A549 (cell line): ENCODE results near the gene C1orf141.

Source experiments
- CBX2 ChIP-seq: fragments of 200-600 bp; sonication (generic); IDR thresholded peaks from 2 replicates; pipeline ENCODE4 v1.6.1; 2016; ENCODE audit warnings: low read depth, mild to moderate bottlenecking, borderline replicate concordance
- CEBPB ChIP-seq, 2 experiments: fragments of >200 bp in 1 of 2; sonication (Bioruptor Twin) in 1 of 2; formaldehyde crosslinking in 1 of 2; IDR thresholded peaks; 2 replicates each; pipeline ENCODE4 v1.6.1; 2012 to 2016
- MAZ ChIP-seq: fragments of 150-350 bp; IDR thresholded peaks from 2 replicates; pipeline ENCODE4 v1.6.1; 2014; ENCODE audit warnings: antibody characterized with exemption, low read depth, low read length, borderline replicate concordance
- NFE2L2 ChIP-seq: fragments of 150-350 bp; conservative IDR thresholded peaks from 2 replicates; pipeline ENCODE4 v1.6.1; 2014; ENCODE audit warnings: low read length
- NR3C1 ChIP-seq: fragments of >200 bp; sonication (Bioruptor Twin); formaldehyde crosslinking; IDR thresholded peaks from 3 replicates; pipeline ENCODE4 v1.6.1; 2017
- POLR2A ChIP-seq: IDR thresholded peaks from 2 replicates; pipeline ENCODE4 v1.6.1; 2012; ENCODE audit warnings: mild to moderate bottlenecking, low read length
- TFCP2L1 ChIP-seq: fragments of 250-450 bp; sonication (Bioruptor Pico); IDR thresholded peaks from 2 replicates; pipeline ENCODE4 v1.5.0; 2021; ENCODE audit warnings: mild to moderate bottlenecking
- ZC3H11A ChIP-seq: fragments of 450-650 bp; IDR thresholded peaks from 2 replicates; pipeline ENCODE4 v1.6.1; 2014; ENCODE audit warnings: antibody characterized with exemption, mild to moderate bottlenecking
- TF ChIP-seq, protein P1 (sequence below): fragments of >200 bp; sonication (Bioruptor Twin); formaldehyde crosslinking; IDR thresholded peaks from 3 replicates; pipeline ENCODE4 v1.5.1; 2016
- TF ChIP-seq, protein P2 (sequence below): IDR thresholded peaks from 2 replicates; pipeline ENCODE4 v1.6.1; 2012
- TF ChIP-seq, protein P3 (sequence below): fragments of 200-600 bp; sonication (generic); IDR thresholded peaks from 2 replicates; pipeline ENCODE4 v1.6.1; 2016; ENCODE audit warnings: antibody characterized with exemption, mild to moderate bottlenecking, moderate library complexity
- TF ChIP-seq, protein P4 (sequence below): fragments of 250-450 bp; sonication (Bioruptor Pico); IDR thresholded peaks from 2 replicates; pipeline ENCODE4 v1.5.0; 2021; ENCODE audit warnings: mild to moderate bottlenecking, moderate library complexity, borderline replicate concordance
- TF ChIP-seq, protein P5 (sequence below): fragments of 450-650 bp; IDR thresholded peaks from 2 replicates; pipeline ENCODE4 v1.6.1; 2014; ENCODE audit warnings: antibody characterized with exemption

DNA sequence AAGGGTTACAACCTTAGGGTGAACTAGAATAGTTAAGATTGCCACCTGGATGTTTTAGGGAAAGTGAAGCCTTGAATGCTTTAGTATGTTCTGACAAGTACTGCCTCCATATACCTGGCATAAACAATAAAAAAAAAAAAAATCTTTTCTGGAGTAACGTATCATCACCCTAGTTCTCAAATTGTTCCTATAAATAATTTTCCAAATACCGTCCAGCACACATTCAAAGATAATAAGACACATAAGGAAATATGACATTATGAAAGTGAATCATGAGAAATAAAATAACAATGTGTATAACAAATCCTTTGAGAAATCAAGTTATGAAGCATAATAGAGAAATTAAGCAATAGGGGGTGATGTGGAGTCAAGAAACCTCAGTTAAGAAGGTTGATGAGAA is 20.6 kb downstream of the C1orf141 start:
- TF ChIP-seq, protein P1, sequence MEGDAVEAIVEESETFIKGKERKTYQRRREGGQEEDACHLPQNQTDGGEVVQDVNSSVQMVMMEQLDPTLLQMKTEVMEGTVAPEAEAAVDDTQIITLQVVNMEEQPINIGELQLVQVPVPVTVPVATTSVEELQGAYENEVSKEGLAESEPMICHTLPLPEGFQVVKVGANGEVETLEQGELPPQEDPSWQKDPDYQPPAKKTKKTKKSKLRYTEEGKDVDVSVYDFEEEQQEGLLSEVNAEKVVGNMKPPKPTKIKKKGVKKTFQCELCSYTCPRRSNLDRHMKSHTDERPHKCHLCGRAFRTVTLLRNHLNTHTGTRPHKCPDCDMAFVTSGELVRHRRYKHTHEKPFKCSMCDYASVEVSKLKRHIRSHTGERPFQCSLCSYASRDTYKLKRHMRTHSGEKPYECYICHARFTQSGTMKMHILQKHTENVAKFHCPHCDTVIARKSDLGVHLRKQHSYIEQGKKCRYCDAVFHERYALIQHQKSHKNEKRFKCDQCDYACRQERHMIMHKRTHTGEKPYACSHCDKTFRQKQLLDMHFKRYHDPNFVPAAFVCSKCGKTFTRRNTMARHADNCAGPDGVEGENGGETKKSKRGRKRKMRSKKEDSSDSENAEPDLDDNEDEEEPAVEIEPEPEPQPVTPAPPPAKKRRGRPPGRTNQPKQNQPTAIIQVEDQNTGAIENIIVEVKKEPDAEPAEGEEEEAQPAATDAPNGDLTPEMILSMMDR = no peak
- TF ChIP-seq, protein P2, sequence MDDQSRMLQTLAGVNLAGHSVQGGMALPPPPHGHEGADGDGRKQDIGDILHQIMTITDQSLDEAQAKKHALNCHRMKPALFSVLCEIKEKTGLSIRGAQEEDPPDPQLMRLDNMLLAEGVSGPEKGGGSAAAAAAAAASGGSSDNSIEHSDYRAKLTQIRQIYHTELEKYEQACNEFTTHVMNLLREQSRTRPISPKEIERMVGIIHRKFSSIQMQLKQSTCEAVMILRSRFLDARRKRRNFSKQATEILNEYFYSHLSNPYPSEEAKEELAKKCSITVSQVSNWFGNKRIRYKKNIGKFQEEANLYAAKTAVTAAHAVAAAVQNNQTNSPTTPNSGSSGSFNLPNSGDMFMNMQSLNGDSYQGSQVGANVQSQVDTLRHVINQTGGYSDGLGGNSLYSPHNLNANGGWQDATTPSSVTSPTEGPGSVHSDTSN = no peak
- TF ChIP-seq, protein P3, sequence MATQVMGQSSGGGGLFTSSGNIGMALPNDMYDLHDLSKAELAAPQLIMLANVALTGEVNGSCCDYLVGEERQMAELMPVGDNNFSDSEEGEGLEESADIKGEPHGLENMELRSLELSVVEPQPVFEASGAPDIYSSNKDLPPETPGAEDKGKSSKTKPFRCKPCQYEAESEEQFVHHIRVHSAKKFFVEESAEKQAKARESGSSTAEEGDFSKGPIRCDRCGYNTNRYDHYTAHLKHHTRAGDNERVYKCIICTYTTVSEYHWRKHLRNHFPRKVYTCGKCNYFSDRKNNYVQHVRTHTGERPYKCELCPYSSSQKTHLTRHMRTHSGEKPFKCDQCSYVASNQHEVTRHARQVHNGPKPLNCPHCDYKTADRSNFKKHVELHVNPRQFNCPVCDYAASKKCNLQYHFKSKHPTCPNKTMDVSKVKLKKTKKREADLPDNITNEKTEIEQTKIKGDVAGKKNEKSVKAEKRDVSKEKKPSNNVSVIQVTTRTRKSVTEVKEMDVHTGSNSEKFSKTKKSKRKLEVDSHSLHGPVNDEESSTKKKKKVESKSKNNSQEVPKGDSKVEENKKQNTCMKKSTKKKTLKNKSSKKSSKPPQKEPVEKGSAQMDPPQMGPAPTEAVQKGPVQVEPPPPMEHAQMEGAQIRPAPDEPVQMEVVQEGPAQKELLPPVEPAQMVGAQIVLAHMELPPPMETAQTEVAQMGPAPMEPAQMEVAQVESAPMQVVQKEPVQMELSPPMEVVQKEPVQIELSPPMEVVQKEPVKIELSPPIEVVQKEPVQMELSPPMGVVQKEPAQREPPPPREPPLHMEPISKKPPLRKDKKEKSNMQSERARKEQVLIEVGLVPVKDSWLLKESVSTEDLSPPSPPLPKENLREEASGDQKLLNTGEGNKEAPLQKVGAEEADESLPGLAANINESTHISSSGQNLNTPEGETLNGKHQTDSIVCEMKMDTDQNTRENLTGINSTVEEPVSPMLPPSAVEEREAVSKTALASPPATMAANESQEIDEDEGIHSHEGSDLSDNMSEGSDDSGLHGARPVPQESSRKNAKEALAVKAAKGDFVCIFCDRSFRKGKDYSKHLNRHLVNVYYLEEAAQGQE = no peak
- no peak for TF ChIP-seq ZC3H11A
- TF ChIP-seq CEBPB (IDR thresholded peaks at IDR 0.05) = no peak
- TF ChIP-seq, protein P4, sequence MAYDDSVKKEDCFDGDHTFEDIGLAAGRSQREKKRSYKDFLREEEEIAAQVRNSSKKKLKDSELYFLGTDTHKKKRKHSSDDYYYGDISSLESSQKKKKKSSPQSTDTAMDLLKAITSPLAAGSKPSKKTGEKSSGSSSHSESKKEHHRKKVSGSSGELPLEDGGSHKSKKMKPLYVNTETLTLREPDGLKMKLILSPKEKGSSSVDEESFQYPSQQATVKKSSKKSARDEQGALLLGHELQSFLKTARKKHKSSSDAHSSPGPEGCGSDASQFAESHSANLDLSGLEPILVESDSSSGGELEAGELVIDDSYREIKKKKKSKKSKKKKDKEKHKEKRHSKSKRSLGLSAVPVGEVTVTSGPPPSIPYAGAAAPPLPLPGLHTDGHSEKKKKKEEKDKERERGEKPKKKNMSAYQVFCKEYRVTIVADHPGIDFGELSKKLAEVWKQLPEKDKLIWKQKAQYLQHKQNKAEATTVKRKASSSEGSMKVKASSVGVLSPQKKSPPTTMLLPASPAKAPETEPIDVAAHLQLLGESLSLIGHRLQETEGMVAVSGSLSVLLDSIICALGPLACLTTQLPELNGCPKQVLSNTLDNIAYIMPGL = no peak
- no peak for TF ChIP-seq TFCP2L1 (CRISPR knock-in tag)
- no peak for TF ChIP-seq POLR2A
- no peak for TF ChIP-seq CBX2
- TF ChIP-seq NR3C1 = no peak
- TF ChIP-seq NFE2L2 = no peak
- TF ChIP-seq, protein P5, sequence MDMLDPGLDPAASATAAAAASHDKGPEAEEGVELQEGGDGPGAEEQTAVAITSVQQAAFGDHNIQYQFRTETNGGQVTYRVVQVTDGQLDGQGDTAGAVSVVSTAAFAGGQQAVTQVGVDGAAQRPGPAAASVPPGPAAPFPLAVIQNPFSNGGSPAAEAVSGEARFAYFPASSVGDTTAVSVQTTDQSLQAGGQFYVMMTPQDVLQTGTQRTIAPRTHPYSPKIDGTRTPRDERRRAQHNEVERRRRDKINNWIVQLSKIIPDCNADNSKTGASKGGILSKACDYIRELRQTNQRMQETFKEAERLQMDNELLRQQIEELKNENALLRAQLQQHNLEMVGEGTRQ = no peak
- TF ChIP-seq MAZ = no peak
